Fibroblast of peridontal ligament (primary cell): Measurements from ENCODE around the gene DUSP16.

Experiments
- DNase-seq: peaks from one replicate; pipeline ENCODE4 v3.0.0-alpha.2; 2010; ENCODE audit errors: extremely low read depth

The DUSP16 gene

GRCh38 chr12:12549426-12549825, 13.2 kb downstream of the DUSP16 start:
- DNase-seq: no peak

DNA sequence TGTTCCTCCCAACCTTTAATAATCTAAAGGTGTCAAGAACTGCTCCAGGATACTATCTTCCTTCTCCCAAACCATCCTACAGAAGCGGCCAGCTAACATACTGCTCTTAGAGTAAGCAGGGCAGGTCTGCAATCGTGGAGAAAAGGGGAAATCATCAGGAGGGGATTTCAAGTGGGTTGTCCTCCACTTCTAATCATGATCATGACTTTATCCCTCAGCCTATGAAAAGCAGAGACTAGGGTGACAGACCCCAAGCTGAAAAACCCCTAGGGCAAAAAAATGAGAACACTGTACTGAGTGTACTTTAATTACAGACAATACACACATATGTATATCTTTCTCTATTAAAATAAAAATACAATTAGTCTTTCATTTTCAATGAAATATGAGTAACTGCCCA, 13.9 kb downstream of the DUSP16 start:
- no peak for DNase-seq

DNA sequence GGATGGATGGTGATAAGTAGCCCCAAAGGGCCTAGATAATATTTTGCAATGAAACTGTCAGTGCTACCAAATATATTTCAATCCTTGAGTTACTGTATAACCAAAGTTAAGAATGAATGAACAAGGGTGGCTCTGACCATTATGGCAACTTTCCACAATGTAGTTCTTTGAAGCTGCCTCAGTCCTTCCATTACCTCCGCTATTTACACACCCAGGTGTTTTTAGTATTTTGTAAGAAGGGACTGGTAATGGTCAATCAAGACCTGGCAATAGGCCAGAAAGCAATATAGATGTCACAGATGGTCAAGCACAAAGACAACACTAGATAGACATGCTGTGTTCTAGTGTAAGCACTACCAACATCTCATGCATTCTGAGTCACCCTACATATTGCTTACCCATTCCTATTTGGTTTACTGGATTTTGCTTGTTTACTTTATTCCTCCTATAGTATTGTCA, 16.3 kb downstream of the DUSP16 start:
- DNase-seq: no peak

DNA sequence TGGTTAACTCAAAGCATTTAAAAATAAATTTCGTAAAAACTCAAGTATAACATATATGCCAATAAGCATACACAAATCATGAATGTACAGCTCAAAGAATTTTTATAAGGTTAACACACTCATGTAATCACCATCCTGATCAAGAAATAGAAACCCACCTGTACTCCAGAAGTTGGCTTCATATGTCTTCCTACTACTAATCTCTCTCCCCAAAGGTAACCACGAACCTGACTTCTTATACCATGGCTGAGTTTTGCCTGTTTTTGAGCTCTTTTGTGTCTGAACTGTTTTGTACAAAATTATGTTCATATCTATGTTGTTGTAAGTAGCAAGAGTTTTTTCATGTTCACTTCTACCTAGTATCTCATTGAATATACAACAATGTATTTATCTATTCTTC, 18.7 kb downstream of the DUSP16 start:
- no peak for DNase-seq

DNA sequence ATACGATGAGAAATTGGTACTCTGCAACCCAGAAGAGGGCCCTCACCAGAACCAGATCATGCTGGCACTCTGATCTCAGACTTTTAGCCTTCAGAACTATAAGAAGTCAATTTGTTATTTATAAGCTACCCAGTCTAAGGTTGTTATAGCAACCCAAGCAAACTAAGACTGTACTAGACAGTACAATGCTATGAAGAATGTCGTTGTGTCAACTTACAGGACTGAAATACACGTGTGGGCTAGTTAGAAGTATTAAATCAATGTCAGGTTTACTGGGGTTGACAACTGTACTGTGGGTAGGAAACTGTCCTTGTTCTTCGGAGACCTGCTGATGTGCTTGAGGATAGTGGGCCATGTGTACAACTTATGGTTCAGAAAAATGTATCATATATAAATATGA, 19.7 kb downstream of the DUSP16 start:
- no peak for DNase-seq

DNA sequence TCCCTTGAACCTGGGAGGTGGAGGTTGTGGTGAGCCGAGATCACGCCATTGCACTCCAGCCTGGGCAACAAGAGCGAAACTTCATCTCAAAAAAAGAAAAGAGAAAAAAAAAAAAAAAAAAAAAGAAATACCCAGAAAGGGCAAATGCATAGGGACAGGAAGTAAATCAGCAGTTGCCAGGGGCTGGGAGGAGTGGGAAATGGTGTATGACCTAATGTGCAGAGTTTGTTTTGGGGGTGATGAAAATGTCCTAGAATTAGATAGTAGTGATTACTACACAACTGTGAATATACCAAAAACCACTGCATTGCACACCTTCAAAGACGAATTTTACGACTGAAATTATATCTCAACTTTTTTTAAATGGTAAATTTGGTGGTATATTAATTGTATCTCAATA, 20.4 kb downstream of the DUSP16 start:
- DNase-seq: no peak

DNA sequence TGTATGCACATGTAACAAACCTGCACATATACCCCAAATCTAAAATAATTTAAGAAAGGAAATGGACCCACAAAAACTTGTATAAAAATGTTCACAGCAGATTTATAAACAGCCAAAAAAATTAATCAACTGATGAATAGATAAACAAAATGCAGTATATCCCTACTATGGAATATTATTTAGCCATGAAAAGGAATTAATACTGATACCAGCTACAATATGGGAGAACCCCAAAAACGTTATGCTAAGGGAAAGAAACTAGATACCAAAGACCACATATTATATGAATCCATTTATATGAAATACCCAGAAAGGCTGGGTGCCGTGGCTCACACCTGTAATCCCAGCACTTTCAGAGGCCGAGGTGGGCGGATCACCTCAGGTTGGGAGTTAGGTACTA, 20.9 kb downstream of the DUSP16 start:
- DNase-seq: no peak

DNA sequence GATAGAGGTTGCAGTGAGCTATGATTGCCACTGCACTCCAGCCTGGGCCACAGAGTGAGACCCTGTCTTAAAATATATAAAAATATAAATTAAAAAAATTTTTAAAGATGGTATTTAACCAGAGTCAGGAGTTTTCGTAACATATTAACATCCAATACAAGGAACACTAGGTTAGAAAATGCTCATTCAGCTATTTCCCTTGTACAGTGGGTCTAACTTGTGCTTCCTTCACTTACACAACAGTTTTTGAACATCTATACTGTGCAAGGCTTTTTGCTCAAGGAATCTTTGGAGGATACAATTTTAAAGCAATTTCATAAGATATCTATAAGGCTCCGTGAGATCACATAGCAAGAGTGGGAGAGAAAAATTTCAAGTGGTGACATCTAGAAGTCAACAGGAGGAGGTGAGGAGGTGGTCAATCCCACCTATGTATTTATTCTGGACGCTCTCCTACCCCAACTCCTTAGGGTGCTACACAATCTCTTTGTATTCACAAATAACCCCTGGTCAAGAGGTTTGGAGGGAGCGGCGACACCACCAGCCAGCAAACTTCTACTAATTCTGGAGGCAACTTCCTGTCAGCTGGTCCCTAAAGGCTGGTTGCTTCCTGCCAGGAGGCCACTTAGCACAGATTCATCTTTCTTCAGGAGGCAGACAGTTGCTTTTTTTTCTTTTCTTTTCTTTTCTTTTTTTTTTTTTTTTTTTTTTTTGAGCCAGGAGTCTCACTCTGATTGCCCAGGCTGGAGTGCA, 22.2 kb downstream of the DUSP16 start:
- no peak for DNase-seq

- DNase-seq: no peak
Observed at GRCh38 chr12:12539028-12539810, 23.4 kb downstream of the DUSP16 start.

DNA sequence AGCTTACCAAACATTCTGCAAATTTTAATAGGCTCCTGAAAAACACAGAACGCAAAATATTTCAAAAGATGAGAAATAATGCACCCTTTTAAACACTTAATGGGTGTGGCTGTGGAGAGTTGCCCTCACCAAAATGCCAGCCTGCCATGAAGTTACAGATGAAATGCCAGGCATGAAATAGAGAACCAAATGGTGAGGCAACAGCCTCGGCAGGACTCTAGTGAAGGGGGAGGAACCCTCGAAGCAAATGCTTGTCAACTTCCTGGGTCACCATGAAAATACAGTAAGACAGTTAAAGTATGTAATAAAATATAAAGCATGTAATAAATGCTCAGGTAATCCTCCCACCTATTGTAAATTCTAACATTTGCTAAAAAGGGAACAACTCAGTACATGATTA, 24.1 kb downstream of the DUSP16 start:
- no peak for DNase-seq

GRCh38 chr12:12537421-12537820, 25.2 kb downstream of the DUSP16 start:
- DNase-seq: peak; percentile 31

- no peak for DNase-seq
Observed at GRCh38 chr12:12534975-12535374, 27.7 kb downstream of the DUSP16 start.

DNA sequence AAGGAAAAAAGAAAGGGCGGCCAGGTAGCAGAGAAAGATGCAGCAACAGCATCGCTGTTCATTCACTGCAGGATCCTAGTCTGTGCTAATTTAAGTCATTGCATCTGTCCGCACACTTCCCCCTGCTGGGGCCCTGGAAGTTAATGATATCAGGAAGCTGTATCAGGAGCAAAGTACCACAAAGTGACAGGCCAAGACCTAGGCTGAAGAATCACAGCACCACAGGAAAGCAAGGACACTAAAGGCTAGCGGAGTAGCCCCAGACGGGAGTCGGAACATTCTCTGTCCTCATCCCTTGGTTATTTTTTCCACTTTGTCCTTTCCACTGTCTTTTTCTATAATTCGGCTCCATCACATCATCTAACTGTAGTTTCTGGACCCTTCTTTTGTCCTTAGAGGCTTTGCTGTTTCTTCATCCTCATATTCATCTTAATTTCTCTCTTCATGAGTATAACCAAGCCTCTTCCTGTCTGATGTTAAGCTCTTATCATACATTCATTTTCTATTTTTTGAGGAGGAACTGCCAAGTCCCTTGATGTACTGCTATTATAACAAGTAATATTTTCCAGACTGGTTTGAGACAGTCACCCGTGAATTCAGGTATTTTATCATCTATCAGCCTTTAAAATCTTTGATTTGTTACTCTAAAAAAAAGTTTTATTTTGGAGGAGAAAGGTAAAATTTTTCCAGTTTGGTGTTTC, 28.3 kb downstream of the DUSP16 start:
- no peak for DNase-seq

- DNase-seq: no peak
Observed at GRCh38 chr12:12533238-12533829, 29.3 kb downstream of the DUSP16 start.

- DNase-seq: peak; percentile 22
Observed at GRCh38 chr12:12531194-12531593, 31.5 kb downstream of the DUSP16 start.

DNA sequence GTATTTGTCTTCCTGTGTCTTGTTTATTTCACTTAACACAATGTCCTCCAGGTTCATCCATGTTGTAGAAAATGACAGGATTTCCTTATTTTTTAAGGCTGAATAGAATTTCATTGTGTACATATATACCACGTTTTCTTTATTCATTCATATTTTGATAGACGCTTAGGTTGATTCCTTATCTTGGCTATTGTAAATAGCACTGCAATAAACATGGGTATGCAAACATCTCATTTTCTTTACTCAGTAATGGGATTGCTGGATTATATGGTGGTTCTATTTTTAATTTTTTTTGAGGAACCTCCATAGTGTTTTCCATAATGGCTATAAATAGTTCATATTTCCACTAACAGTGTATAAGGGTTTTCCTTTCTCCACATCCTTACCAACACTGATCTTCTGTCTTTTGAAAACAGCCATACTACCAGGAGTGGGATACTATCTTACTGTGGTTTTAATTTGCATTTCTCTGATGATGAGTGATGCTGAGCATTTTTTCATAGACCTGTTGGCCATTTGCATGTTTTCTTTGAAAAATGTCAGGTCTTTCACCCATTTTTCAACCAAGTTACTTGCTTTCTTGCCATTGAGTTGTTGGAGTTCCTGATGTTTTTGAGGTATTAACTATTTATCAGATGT, 32.8 kb downstream of the DUSP16 start:
- DNase-seq: no peak

DNA sequence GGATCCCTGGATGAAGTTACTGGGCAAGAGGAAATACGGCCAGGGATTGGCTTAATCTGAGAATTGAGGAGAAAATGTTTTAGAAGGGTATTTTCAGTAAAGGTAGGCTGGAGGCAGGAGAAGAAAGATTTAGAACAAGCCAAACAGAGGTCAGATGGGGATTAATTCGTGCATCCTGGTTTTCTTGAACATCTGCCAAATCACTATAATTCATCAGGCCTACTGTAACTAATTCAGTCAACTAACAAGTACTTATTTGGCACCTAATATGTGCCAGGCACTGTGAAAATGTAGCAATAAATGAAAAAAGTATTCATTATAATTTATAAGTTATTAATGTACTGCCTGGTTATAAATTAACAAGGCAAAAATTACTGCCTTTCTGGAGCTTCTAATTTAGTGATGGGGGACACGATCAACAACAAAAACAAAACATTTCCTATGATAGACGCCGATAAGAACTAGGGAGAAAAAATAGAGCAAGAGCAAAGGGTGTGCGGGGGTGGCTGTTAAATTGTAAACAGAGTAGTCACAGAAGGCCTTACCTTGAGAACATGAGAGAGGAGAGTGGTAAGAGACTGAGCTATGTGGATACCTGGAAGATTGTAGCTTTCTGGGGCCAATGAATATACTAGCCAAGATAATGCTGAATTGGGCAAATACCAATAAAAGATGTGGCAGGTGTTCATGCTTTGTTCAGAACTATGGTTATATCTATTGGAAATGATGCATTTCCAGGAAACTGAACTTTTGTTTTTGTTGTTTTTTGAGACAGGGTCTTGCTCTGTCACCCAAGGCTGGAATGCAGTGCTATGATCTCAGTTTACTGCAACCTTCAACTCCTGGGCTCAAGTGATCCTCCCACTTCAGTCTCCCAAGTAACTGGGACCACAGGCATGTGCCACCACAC, 34.0 kb downstream of the DUSP16 start:
- DNase-seq: no peak

- DNase-seq: no peak
Observed at GRCh38 chr12:12527820-12528296, 34.8 kb downstream of the DUSP16 start.

- no peak for DNase-seq
Observed at GRCh38 chr12:12524128-12524527, 38.5 kb downstream of the DUSP16 start.

DNA sequence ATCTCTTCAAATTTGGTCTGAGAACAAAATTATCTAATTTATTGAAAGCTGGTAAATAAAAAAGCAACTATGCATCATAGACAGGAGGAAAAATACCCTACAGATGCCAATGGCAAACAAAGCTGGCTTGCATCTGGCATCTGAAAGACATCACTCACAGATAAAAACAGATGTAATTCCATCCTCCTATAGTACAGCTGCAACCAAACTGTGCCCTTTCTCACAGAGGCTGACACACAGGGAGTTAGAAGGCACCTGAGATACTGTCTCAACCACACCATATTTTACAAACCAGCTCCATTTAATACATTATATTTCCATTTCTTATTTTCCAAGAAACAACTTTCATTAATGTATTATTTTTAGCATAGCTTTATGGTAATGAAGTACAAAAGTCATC, 39.4 kb downstream of the DUSP16 start:
- DNase-seq: no peak
